K562 (cell line): Measurements from ENCODE around the gene DALRD3.

Experiments
- CBFB ChIP-seq: sonication (generic); formaldehyde crosslinking; IDR thresholded peaks from 2 replicates; pipeline ENCODE4 v1.4.0; 2020; ENCODE audit warnings: mild to moderate bottlenecking, missing genetic modification reagents
- E4F1 ChIP-seq: fragments of 250-450 bp; sonication (Bioruptor Pico); IDR thresholded peaks from 2 replicates; pipeline ENCODE4 v1.5.0; 2021; ENCODE audit warnings: mild to moderate bottlenecking, borderline replicate concordance
- NUFIP1 ChIP-seq: fragments of 450-650 bp; IDR thresholded peaks from 2 replicates; pipeline ENCODE4 v1.6.1; 2018; ENCODE audit not compliant: partially characterized antibody
- ZBTB49 ChIP-seq: sonication (generic); formaldehyde crosslinking; IDR thresholded peaks from 2 replicates; pipeline ENCODE4 v1.8.0; 2022; ENCODE audit warnings: missing genetic modification reagents, mild to moderate bottlenecking, borderline replicate concordance

GRCh38 chr3:49012441-49013017 lies 5.9 kb downstream of the DALRD3 start:
- no peak for TF ChIP-seq ZBTB49 (CRISPR knock-in tag)
- no peak for TF ChIP-seq E4F1
- no peak for TF ChIP-seq NUFIP1
- TF ChIP-seq CBFB (CRISPR knock-in tag), result no peak
